GM12878 (cell line): ENCODE results near the gene CDCA3. TPM values are rescaled to one million over a fixed set of nuclear protein-coding genes. Genes with fewer than 3 reads are reported as not detected.

Experiments
- ATAC-seq: fragments of 200-7000 bp; cut with Tn5 transposase; 3 replicates; pipeline ENCODE4 v1.9.1; 2020; ENCODE audit warnings: mild to moderate bottlenecking, moderate library complexity
- BruUV-seq: library from RNA; stranded (reverse); fragments of 400-500 nt; replicated peaks from 2 replicates; lab custom pipeline; 2021; lab: Mats Ljungman, UMichigan
- CTCF ChIA-PET: fragments of 300-600 bp; sonication (Branson Sonifier 250); formaldehyde crosslinking; extraction: SDS; loops from one replicate; lab custom pipeline; 2021; ENCODE audit warnings: inconsistent platforms; lab: Yijun Ruan, JAX
- POLR2A ChIA-PET: fragments of 350-600 bp; formaldehyde crosslinking; extraction: SDS; loops from one replicate; lab custom pipeline; 2021; ENCODE audit warnings: inconsistent platforms; lab: Charles Lee
- RAD21 ChIA-PET: fragments of 300-600 bp; sonication (Branson Sonifier 250); formaldehyde crosslinking; loops from one replicate; lab custom pipeline; 2023; ENCODE audit warnings: antibody characterized with exemption; ENCODE audit not compliant: unreplicated experiment; lab: Charles Lee
- SMC1A ChIA-PET: fragments of 300-600 bp; sonication (Branson Sonifier 250); formaldehyde crosslinking; loops from one replicate; lab custom pipeline; 2023; ENCODE audit not compliant: unreplicated experiment, uncharacterized antibody; lab: Charles Lee
- DNase-seq: peaks from one replicate; pipeline ENCODE4 v3.0.0-alpha.2; 2011; ENCODE audit warnings: low read depth, low spot score
- FAIRE-seq: peaks from 3 replicates; lab custom pipeline; 2011; peaks lifted over from hg19 to GRCh38; lab: Jason Lieb, UNC
- H2AFZ ChIP-seq: 2 replicates; pipeline ENCODE4 v1.6.0; 2011; ENCODE audit warnings: low read depth, low read length, control low read depth; ENCODE audit not compliant: control insufficient read depth
- H3K27ac ChIP-seq: 2 replicates; pipeline ENCODE4 v1.5.1; 2011; ENCODE audit warnings: control low read depth; ENCODE audit not compliant: control insufficient read depth, insufficient read depth
- H3K27me3 ChIP-seq, 2 experiments: replicated peaks in 1 of 2; 2 replicates each; pipeline versions ENCODE4 v1.6.0 to v1.6.1; 2011; ENCODE audit warnings: low read length in 1 of 2; ENCODE audit not compliant: control insufficient read depth in 2 of 2, insufficient read depth in 2 of 2
- H3K36me3 ChIP-seq, 2 experiments: 2 replicates each; pipeline ENCODE4 v1.5.1; 2011; ENCODE audit warnings: low read length in 1 of 2; ENCODE audit not compliant: control insufficient read depth in 2 of 2, insufficient read depth in 2 of 2
- H3K4me1 ChIP-seq: 2 replicates; pipeline ENCODE4 v1.6.1; 2011; ENCODE audit warnings: mild to moderate bottlenecking, low read length, moderate library complexity, mixed read lengths; ENCODE audit not compliant: control insufficient read depth, insufficient read depth
- H3K4me2 ChIP-seq: 2 replicates; pipeline ENCODE4 v1.6.0; 2011; ENCODE audit warnings: control low read depth; ENCODE audit not compliant: control insufficient read depth, insufficient read depth
- H3K4me3 ChIP-seq: fragments of 200-600 bp; sonication (generic); 2 replicates; pipeline ENCODE4 v1.5.1; 2016
- H3K79me2 ChIP-seq: 2 replicates; pipeline ENCODE4 v1.6.0; 2011; ENCODE audit warnings: low read length; ENCODE audit not compliant: control insufficient read depth, insufficient read depth
- H3K9ac ChIP-seq: 2 replicates; pipeline ENCODE4 v1.8.0; 2011; ENCODE audit warnings: low read length, control low read depth, mixed read lengths; ENCODE audit not compliant: control insufficient read depth, insufficient read depth
- H3K9me3 ChIP-seq: replicated peaks from 3 replicates; pipeline ENCODE4 v1.5.1; 2011; ENCODE audit warnings: mild to moderate bottlenecking, low read length; ENCODE audit not compliant: control insufficient read depth, insufficient read depth
- H4K20me1 ChIP-seq: 2 replicates; pipeline ENCODE4 v1.6.0; 2011; ENCODE audit not compliant: control insufficient read depth, insufficient read depth
- CHD2 ChIP-seq: IDR thresholded peaks from 2 replicates; pipeline ENCODE4 v1.6.1; 2011; ENCODE audit warnings: low read depth, low read length, improper control_type of control experiment, borderline replicate concordance
- CREM ChIP-seq: IDR thresholded peaks from 2 replicates; pipeline ENCODE4 v1.6.1; 2014; ENCODE audit warnings: antibody characterized with exemption, low read depth
- ETV6 ChIP-seq, 2 experiments: fragments of 450-650 bp in 1 of 2; IDR thresholded peaks in 1 of 2; conservative IDR thresholded peaks in 1 of 2; 2 replicates each; pipeline ENCODE4 v1.6.1; 2014; ENCODE audit warnings: antibody characterized with exemption in 1 of 2, borderline replicate concordance in 1 of 2, low read depth in 1 of 2, mild to moderate bottlenecking in 1 of 2, moderate library complexity in 1 of 2
- KLF5 ChIP-seq: fragments of 450-650 bp; IDR thresholded peaks from 2 replicates; pipeline ENCODE4 v1.6.1; 2014; ENCODE audit warnings: mild to moderate bottlenecking; ENCODE audit not compliant: partially characterized antibody
- MTA2 ChIP-seq: fragments of 450-650 bp; IDR thresholded peaks from 2 replicates; pipeline ENCODE4 v1.6.1; 2016; ENCODE audit warnings: low read depth, mild to moderate bottlenecking, moderate library complexity
- RAD51 ChIP-seq: fragments of 450-650 bp; IDR thresholded peaks from 2 replicates; pipeline ENCODE4 v1.6.1; 2016; ENCODE audit warnings: moderate library complexity, mild to moderate bottlenecking, inconsistent platforms
- WGBS: methylation state at CpG from one replicate; pipeline ENCODE4 v1.1.6; 2016; ENCODE audit warnings: low lambda C conversion rate; ENCODE audit not compliant: insufficient replicate concordance, insufficient coverage; ENCODE audit errors: missing lambda C conversion rate; 5-methylcytosine and 5-hydroxymethylcytosine counted together
- in situ Hi-C: fragments of 300-500 bp; cut with MboI; formaldehyde crosslinking; loops from 9 replicates; pipeline ENCODE4 v1.14.3; 2018; ENCODE audit warnings: mixed read lengths
- intact Hi-C: fragments of 100-400 bp; cut with micrococcal nuclease; formaldehyde crosslinking; loops from one replicate; pipeline ENCODE4 v1.14.2; 2022; ENCODE audit not compliant: unreplicated experiment
- polyA plus RNA-seq, 11 experiments: library from polyadenylated mRNA; depleted of rRNA in 4 of 11; unstranded in 6 of 11; stranded (reverse) in 5 of 11; fragments of >200 nt; fragmentation: Nextera tagmentation in 4 of 11; fragmentation: Illumina TruSeq in 1 of 11; extraction: Ambion mirVana in 4 of 11; extraction: Trizol in 1 of 11; gene quantifications; 1 replicate in 1 of 11; 2 replicates in 10 of 11; pipeline versions ENCODE4 v1.2.1 to v1.2.3, GENCODE V29; 2011 to 2016; ENCODE audit warnings: inconsistent platforms in 2 of 11, missing spikeins in 2 of 11, low read depth in 1 of 11
- total RNA-seq, 4 experiments: library from RNA; depleted of rRNA in 3 of 4; stranded (reverse); fragments of >200 nt in 3 of 4; fragmentation: Illumina TruSeq in 1 of 4; extraction: Trizol in 1 of 4; gene quantifications; 2 replicates each; pipeline versions ENCODE4 v1.2.1 to v1.2.3, GENCODE V29; 2013 to 2021
- TF ChIP-seq, protein P1 (sequence below): fragments of 450-650 bp; IDR thresholded peaks from 2 replicates; pipeline ENCODE4 v1.6.1; 2017; ENCODE audit warnings: low read depth, mild to moderate bottlenecking, moderate library complexity

CDCA3 gene
- total and polyA plus RNA-seq, 10 of the 15 experiments (the other 5 are each of a cell fraction or from before 2014, with no cell fraction given) = 34.5 to 148 (median 97.4) TPM

DNA sequence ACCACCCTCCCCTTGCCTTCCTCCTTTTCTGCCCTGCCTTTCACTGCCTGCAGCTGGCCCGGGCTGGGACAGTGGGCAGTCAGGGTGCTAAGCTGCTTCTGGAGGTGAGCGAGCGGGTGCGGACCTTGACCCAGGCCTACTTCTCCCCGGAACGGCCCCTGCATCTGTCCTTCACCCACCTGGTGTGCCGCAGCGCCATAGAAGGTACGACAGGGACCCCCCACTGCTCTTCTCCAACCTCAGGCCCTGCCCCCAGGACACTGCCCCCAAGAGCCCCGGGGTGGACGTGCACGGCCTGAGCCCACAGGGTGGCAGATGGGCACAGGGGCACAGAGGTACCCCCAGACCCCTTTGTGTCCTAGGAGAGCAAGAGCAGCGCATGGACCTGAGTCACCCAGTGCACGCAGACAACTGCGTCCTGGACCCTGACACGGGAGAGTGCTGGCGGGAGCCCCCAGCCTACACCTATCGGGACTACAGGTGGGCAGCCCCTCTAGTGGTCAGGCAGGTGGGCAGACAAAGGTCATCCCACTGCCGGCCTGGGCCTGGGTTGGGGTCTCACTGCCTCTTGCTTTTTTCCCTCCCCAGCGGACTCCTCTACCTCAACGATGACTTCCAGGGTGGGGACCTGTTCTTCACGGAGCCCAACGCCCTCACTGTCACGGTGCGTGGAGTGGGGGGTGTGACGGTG is 13.6 kb downstream of the CDCA3 start:
- Histone ChIP-seq H3K4me2 (no peak overlapping the region), H3K4me3 (no peak overlapping the region), H3K36me3 (no peaks in the 10 kb centered on the region), H2AFZ (no peak overlapping the region), H3K27me3 (no peaks in the 10 kb centered on the region), H3K27ac (no peak overlapping the region)
- ChIA-PET CTCF (interaction anchor here (1.1 to 6.8 kb wide), 3 partner anchors 11 to 84 kb away, joined by 4 to 72 read pairs (median 43); partner anchors contain the start of genes CDCA3, MLF2 and USP5), SMC1A (interaction anchor here (1.1 to 5.8 kb wide), 2 partner anchors 11 to 84 kb away, joined by 3 to 35 read pairs; partner anchors contain the start of gene MLF2)
- FAIRE-seq = no peak
- WGBS = 76% methylated on average over 26 of the region's 26 CpGs
- TF ChIP-seq, protein P1, sequence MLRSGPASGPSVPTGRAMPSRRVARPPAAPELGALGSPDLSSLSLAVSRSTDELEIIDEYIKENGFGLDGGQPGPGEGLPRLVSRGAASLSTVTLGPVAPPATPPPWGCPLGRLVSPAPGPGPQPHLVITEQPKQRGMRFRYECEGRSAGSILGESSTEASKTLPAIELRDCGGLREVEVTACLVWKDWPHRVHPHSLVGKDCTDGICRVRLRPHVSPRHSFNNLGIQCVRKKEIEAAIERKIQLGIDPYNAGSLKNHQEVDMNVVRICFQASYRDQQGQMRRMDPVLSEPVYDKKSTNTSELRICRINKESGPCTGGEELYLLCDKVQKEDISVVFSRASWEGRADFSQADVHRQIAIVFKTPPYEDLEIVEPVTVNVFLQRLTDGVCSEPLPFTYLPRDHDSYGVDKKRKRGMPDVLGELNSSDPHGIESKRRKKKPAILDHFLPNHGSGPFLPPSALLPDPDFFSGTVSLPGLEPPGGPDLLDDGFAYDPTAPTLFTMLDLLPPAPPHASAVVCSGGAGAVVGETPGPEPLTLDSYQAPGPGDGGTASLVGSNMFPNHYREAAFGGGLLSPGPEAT = no peak
- TF ChIP-seq CHD2 (no peak), RAD51 (no peak), CREM (no peak), MTA2 (no peak), KLF5 (no peak), ETV6 (conservative IDR thresholded peaks at IDR 0.05 in 1 of 2, IDR thresholded peaks at IDR 0.05 in 1 of 2; ENCODE audit: borderline replicate concordance in 1 of 2, low read depth in 1 of 2) (no peak)
- TF ChIP-seq, all 136 proteins: peak for 0
- BruUV-seq = no TSS peak
- Histone ChIP-seq H3K79me2 (no peaks in the 10 kb centered on the region), H3K9ac (no peak overlapping the region), H3K4me1 (peaks cover 10% of the 10 kb centered on the region), H3K9me3 (no peaks in the 10 kb centered on the region), H4K20me1 (no peaks in the 10 kb centered on the region)
- RAD21 ChIA-PET = interaction anchor here (1.1 kb wide), 1 partner anchor 54 kb away, joined by 3 read pairs; no protein-coding TSS in a partner anchor
- intact Hi-C loops = no loop called here
- DNase-seq = no peak
- POLR2A ChIA-PET = interaction anchor here (0.6 to 1.7 kb wide), 3 partner anchors 11 to 225 kb away, joined by 4 to 9 read pairs (median 5); no protein-coding TSS in a partner anchor
- in situ Hi-C loops = no loop called here
- ATAC-seq = no peak
